ENCODE results near the gene LMBRD2. TPM values are rescaled to one million over a fixed set of nuclear protein-coding genes. Genes with fewer than 3 reads are reported as not detected.

LMBRD2 gene
- total RNA-seq, 2 experiments from 2014 or later, result 13.8 to 14.4 TPM

DNA sequence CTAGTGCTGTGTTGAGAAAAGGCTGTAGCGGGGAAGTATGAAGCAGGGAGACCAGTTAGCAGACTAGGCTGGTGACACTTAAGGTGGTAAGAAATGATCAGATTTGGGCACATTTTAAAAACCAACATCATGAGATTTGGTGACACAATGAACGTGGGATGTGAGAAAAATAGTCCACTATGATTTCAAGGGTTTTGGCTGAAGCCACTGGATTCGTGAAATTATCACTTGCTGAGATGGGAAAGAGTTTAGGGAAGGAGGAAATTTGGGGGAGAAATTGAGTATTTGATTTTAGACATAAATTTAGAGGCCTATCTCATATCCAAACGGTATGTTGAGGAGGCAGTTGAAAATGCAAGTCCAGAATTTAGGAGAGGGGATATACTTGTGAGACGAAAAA, 23.4 kb upstream of the LMBRD2 start:
- Mint-ChIP-seq H3K9me3 (no peaks in the 10 kb centered on the region), H3K27ac (no peak overlapping the region)
- no peak for ATAC-seq (ENCODE audit: low read depth)

GRCh38 chr5:36174119-36174518, 22.4 kb upstream of the LMBRD2 start:
- Mint-ChIP-seq H3K36me3 (peaks cover 33% of the 10 kb centered on the region), H3K27ac (no peak overlapping the region), H3K27me3 (no peaks in the 10 kb centered on the region), H3K4me1 (peaks cover 5% of the 10 kb centered on the region), H3K9me3 (no peaks in the 10 kb centered on the region), H3K4me3 (no peak overlapping the region)
- ATAC-seq (ENCODE audit: low read depth) (no peak), DNase-seq (no peak)
- POLR2A ChIA-PET, result no interaction called here

More for the DNA sequence above, 23.4 kb upstream of the LMBRD2 start:
- peaks cover 35% of the 10 kb centered on the region for H3K36me3 Mint-ChIP-seq
- no peaks in the 10 kb centered on the region for H3K27me3 Mint-ChIP-seq
- peaks cover 5% of the 10 kb centered on the region for H3K4me1 Mint-ChIP-seq
- no peak for DNase-seq
- H3K4me3 Mint-ChIP-seq, result no peak overlapping the region
- POLR2A ChIA-PET, result no interaction called here

GRCh38 chr5:36173426-36173825, 21.7 kb upstream of the LMBRD2 start:
- POLR2A ChIA-PET, result no interaction called here
- Mint-ChIP-seq H3K36me3 (peaks cover 38% of the 10 kb centered on the region), H3K9me3 (no peaks in the 10 kb centered on the region), H3K27ac (no peak overlapping the region), H3K4me1 (peaks cover 8% of the 10 kb centered on the region), H3K4me3 (no peak overlapping the region), H3K27me3 (no peaks in the 10 kb centered on the region)
- ATAC-seq (ENCODE audit: low read depth) (no peak), DNase-seq (no peak)

- H3K27me3 Mint-ChIP-seq, result no peaks in the 10 kb centered on the region
- peaks cover 12% of the 10 kb centered on the region for H3K4me1 Mint-ChIP-seq
- H3K36me3 Mint-ChIP-seq, result peaks cover 45% of the 10 kb centered on the region
- no peak for ATAC-seq (ENCODE audit: low read depth)
- H3K9me3 Mint-ChIP-seq, result no peaks in the 10 kb centered on the region
- H3K27ac Mint-ChIP-seq, result no peak overlapping the region
- POLR2A ChIA-PET, result interaction anchor here (1.6 kb wide), 1 partner anchor 21 kb away, joined by 5 read pairs; the partner anchor contains the start of genes LMBRD2 and SKP2
- DNase-seq, result no peak
- no peak overlapping the region for H3K4me3 Mint-ChIP-seq
Measured at GRCh38 chr5:36172599-36172998, 20.9 kb upstream of the LMBRD2 start.

DNA sequence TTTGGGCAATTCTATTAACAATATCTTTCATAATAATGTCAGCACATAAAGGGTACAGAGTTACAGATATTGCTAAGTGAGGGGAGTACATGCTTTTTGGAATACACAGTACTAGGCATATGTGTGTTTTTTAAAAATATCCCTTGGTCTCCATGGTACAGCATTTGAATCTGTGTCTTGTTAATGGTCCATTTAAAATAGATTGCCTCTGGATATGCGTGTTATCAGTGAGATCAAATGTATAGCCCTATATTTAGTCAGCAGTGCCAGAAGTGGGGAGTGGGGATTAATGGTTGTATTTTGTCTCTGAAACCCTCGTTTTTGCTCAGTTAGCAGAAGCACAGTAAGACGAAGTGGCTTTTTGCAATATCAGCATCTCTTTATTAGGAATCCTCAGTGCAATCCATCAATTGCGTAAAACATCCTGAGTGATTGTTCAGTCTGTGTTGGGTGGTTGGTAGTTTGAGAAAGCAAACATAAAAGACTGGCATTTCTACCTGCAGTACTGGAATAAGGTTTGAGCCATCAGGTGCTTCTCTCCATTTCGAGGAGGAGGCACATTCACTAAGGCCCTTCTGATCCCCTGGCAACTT, 19.2 kb upstream of the LMBRD2 start:
- H3K9me3 Mint-ChIP-seq, result no peaks in the 10 kb centered on the region
- POLR2A ChIA-PET, result interaction anchor here (1.6 kb wide), 1 partner anchor 20 kb away, joined by 5 read pairs; the partner anchor contains the start of genes LMBRD2 and SKP2
- no peak for DNase-seq
- peaks cover 11% of the 10 kb centered on the region for H3K4me1 Mint-ChIP-seq
- no peaks in the 10 kb centered on the region for H3K27me3 Mint-ChIP-seq
- ATAC-seq (ENCODE audit: low read depth), result no peak
- no peak overlapping the region for H3K27ac Mint-ChIP-seq
- peaks cover 47% of the 10 kb centered on the region for H3K36me3 Mint-ChIP-seq
- H3K4me3 Mint-ChIP-seq, result no peak overlapping the region

DNA sequence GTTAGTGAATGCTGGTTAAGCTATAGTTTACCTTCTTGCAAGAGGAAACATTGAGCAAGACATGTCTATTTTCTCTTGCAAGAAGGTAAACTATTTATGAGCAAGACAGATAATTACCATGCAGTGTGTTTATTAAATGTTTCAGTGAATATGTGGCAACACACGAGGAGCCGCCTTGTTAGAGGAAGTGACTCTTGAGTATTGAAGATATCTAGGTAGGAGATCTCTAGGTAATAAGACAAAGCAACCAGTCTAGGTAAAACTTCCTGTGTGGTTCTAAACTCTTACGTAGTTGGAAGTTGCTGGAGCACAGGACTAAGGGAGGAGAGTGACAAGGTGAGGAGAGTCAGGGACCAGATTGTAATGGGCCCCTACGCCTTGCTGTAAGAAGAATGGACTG, 17.1 kb upstream of the LMBRD2 start:
- Mint-ChIP-seq H3K4me1 (peaks cover 8% of the 10 kb centered on the region), H3K27me3 (no peaks in the 10 kb centered on the region), H3K27ac (peak overlapping the region; percentile 61), H3K4me3 (no peak overlapping the region), H3K36me3 (peaks cover 36% of the 10 kb centered on the region), H3K9me3 (no peaks in the 10 kb centered on the region)
- no peak for DNase-seq
- POLR2A ChIA-PET, result interaction anchor here (1.0 kb wide), 1 partner anchor 74 kb away, joined by 3 read pairs; no protein-coding TSS in a partner anchor
- ATAC-seq (ENCODE audit: low read depth), result no peak

GRCh38 chr5:36164461-36164860, 12.8 kb upstream of the LMBRD2 start:
- peaks cover 15% of the 10 kb centered on the region for H3K4me1 Mint-ChIP-seq
- no peaks in the 10 kb centered on the region for H3K27me3 Mint-ChIP-seq
- H3K4me3 Mint-ChIP-seq, result no peak overlapping the region
- no peak for DNase-seq
- H3K36me3 Mint-ChIP-seq, result peaks cover 55% of the 10 kb centered on the region
- POLR2A ChIA-PET, result no interaction called here
- H3K27ac Mint-ChIP-seq, result no peak overlapping the region
- no peak for ATAC-seq (ENCODE audit: low read depth)
- H3K9me3 Mint-ChIP-seq, result no peaks in the 10 kb centered on the region

DNA sequence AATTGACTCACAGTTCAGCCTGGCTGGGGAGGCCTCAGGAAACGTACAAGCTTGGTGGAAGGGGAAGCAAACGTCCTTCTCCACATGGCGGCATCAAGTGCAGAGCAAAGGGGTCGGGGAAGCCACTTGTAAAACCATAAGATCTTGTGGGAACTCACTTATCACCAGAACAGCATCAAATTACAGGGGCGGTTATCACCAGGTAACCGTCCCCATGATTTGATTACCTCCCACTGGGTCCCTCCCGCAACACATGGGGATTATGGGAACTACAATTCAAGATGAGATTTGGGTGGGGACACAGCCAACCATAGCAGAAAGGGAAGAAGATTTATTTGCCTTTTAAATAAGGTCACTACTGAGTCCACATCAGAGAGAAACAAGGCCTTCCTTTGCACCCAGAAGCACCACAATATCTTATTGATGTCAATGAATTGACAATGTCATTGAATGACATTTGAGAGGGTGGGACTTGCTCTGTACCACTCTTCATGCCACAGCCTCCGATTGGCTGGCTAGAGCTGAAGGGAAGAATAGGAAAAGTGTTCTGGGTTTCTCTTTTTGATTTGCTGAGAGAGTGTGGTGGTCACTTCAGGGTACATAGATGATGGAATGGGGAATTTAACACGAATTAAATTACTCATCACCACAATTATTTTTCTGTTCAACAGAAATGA, 11.3 kb upstream of the LMBRD2 start:
- ATAC-seq (ENCODE audit: low read depth) (no peak), DNase-seq (no peak)
- Mint-ChIP-seq H3K4me3 (no peak overlapping the region), H3K27ac (no peak overlapping the region), H3K4me1 (peaks cover 14% of the 10 kb centered on the region), H3K9me3 (no peaks in the 10 kb centered on the region), H3K36me3 (peaks cover 52% of the 10 kb centered on the region), H3K27me3 (no peaks in the 10 kb centered on the region)
- POLR2A ChIA-PET, result no interaction called here

DNA sequence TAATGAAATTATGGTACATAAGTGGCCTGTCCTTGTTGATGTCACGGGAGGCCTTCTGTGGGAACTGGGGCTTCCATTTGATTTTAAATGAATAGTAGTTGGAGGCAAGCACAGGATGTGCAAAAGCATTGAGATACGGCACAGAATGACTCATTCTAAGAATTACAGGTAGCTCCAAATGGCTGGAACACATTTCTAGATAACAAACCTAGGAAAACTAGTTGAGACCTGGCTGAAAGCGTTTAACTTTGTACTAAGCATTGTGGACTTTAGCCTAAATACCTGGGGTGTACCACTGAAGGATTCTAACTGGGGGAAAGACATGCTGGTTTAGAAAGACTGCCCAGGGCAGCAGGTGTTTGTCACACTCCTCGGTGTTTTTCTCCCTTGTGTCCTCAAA, 9.7 kb upstream of the LMBRD2 start:
- peaks cover 48% of the 10 kb centered on the region for H3K36me3 Mint-ChIP-seq
- peaks cover 13% of the 10 kb centered on the region for H3K4me1 Mint-ChIP-seq
- H3K9me3 Mint-ChIP-seq, result no peaks in the 10 kb centered on the region
- POLR2A ChIA-PET, result interaction anchor here (2.6 kb wide), 1 partner anchor 9 kb away, joined by 10 read pairs; the partner anchor contains the start of genes LMBRD2 and SKP2
- no peaks in the 10 kb centered on the region for H3K27me3 Mint-ChIP-seq
- no peak overlapping the region for H3K4me3 Mint-ChIP-seq
- H3K27ac Mint-ChIP-seq, result no peak overlapping the region
- no peak for DNase-seq
- no peak for ATAC-seq (ENCODE audit: low read depth)

DNA sequence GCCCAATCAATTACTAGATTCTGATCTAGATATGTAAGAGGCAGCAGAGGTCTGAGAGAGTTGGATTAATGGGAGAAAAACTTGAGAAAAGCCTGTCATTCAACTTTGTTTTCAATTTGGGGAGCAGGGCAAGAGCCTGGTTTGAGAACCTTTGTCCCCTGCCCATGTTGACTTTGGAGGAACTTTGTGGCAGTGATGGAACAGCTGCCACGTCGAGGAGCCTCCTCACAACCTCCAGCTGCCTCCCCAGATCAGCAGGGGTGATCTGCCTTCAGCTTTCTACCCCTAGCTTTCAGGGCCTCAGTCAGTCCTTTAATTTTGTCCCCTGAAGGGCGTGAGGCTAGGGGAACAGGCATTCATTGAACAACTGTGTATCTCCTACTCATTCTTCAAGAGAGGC, 8.9 kb upstream of the LMBRD2 start:
- ATAC-seq (ENCODE audit: low read depth), result no peak
- Mint-ChIP-seq H3K36me3 (peaks cover 52% of the 10 kb centered on the region), H3K4me3 (no peak overlapping the region), H3K4me1 (peaks cover 20% of the 10 kb centered on the region), H3K27ac (no peak overlapping the region), H3K9me3 (no peaks in the 10 kb centered on the region), H3K27me3 (no peaks in the 10 kb centered on the region)
- POLR2A ChIA-PET, result interaction anchor here (2.6 kb wide), 1 partner anchor 9 kb away, joined by 10 read pairs; the partner anchor contains the start of genes LMBRD2 and SKP2
- DNase-seq, result no peak

GRCh38 chr5:36158144-36158543, 6.5 kb upstream of the LMBRD2 start:
- H3K36me3 Mint-ChIP-seq, result peaks cover 56% of the 10 kb centered on the region
- H3K27ac Mint-ChIP-seq, result no peak overlapping the region
- POLR2A ChIA-PET, result no interaction called here
- H3K4me3 Mint-ChIP-seq, result no peak overlapping the region
- peaks cover 34% of the 10 kb centered on the region for H3K4me1 Mint-ChIP-seq
- H3K27me3 Mint-ChIP-seq, result no peaks in the 10 kb centered on the region
- no peaks in the 10 kb centered on the region for H3K9me3 Mint-ChIP-seq
- ATAC-seq (ENCODE audit: low read depth) (no peak), DNase-seq (no peak)

GRCh38 chr5:36156619-36157018, 4.9 kb upstream of the LMBRD2 start:
- H3K36me3 Mint-ChIP-seq, result peaks cover 48% of the 10 kb centered on the region

GRCh38 chr5:36156121-36156601, 4.5 kb upstream of the LMBRD2 start:
- Mint-ChIP-seq H3K4me1 (peaks cover 35% of the 10 kb centered on the region), H3K4me3 (no peak overlapping the region), H3K27ac (no peak overlapping the region), H3K27me3 (no peaks in the 10 kb centered on the region), H3K9me3 (no peaks in the 10 kb centered on the region), H3K36me3 (peaks cover 44% of the 10 kb centered on the region)
- POLR2A ChIA-PET, result no interaction called here
- no peak for ATAC-seq (ENCODE audit: low read depth)
- DNase-seq, result no peak

More at GRCh38 chr5:36156619-36157018, 4.9 kb upstream of the LMBRD2 start:
- no peak for ATAC-seq (ENCODE audit: low read depth)
- DNase-seq, result no peak
- no peak overlapping the region for H3K27ac Mint-ChIP-seq
- H3K27me3 Mint-ChIP-seq, result no peaks in the 10 kb centered on the region
- peaks cover 40% of the 10 kb centered on the region for H3K4me1 Mint-ChIP-seq
- POLR2A ChIA-PET, result no interaction called here
- no peak overlapping the region for H3K4me3 Mint-ChIP-seq
- H3K9me3 Mint-ChIP-seq, result no peaks in the 10 kb centered on the region

DNA sequence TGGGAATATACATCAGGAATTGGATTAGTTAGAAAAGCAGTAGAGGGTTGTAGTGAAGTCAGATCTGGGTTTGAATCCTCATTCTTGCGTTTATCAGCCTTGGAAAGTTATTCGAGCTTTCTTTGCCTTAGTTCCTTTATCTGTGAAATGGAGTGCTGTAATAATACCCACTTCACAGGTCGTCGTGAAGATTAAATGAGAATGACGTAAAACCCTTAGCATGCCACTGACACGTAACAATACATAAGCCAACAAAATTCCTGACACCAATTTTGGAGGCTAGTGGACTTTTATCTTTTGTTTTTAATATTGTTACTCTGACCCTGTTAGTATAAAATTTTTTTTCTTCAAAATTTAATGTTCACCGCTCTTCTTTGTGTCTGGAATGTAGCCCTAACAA, 3.6 kb upstream of the LMBRD2 start:
- Mint-ChIP-seq H3K27ac (no peak overlapping the region), H3K36me3 (peaks cover 46% of the 10 kb centered on the region), H3K27me3 (no peaks in the 10 kb centered on the region), H3K4me3 (no peak overlapping the region), H3K4me1 (peaks cover 41% of the 10 kb centered on the region), H3K9me3 (no peaks in the 10 kb centered on the region)
- ATAC-seq (ENCODE audit: low read depth) (no peak), DNase-seq (no peak)
- POLR2A ChIA-PET, result no interaction called here

All from activated naive CD8-positive, alpha-beta T cell treated with anti-CD3 and anti-CD28 coated beads, Interleukin-2, amount 10 ng/mL, durations not matched to agents 7 days and 5 days (primary cell).